OCI-LY3 (cell line): ENCODE results near the gene ST3GAL3.

Experiments used
- H2AFZ ChIP-seq: fragments of 200-600, 300-600 bp; shearing (Covaris generic); 2 replicates; pipeline ENCODE4 v1.6.0; 2014; ENCODE audit warnings: antibody characterized with exemption, low read depth, low read length
- H3K27ac ChIP-seq: fragments of 200-600, 300-600 bp; sonication (generic); 2 replicates; pipeline ENCODE4 v1.5.1; 2014; ENCODE audit warnings: mild to moderate bottlenecking, low read length, moderate library complexity, mixed read lengths
- H3K27me3 ChIP-seq: fragments of 200-600, 300-600 bp; sonication (generic); 2 replicates; pipeline ENCODE4 v1.6.1; 2014; ENCODE audit warnings: low read depth, low read length, mixed read lengths
- H3K36me3 ChIP-seq: fragments of 200-600, 300-600 bp; sonication (generic); replicated peaks from 2 replicates; pipeline ENCODE3; 2014; ENCODE audit warnings: low read depth, low read length, mixed read lengths
- H3K4me1 ChIP-seq: fragments of 300-600, 200-600 bp; sonication (generic); 2 replicates; pipeline ENCODE4 v1.6.1; 2014; ENCODE audit warnings: low read length, mixed read lengths
- H3K4me2 ChIP-seq: fragments of 200-600, 300-600 bp; sonication (generic); 2 replicates; pipeline ENCODE4 v1.6.1; 2014; ENCODE audit warnings: low read length, mixed read lengths
- H3K4me3 ChIP-seq: fragments of 300-600, 200-600 bp; sonication (generic); 2 replicates; pipeline ENCODE4 v1.5.1; 2014; ENCODE audit warnings: antibody characterized with exemption, mild to moderate bottlenecking, low read length, moderate library complexity
- H3K79me2 ChIP-seq: fragments of 300-600, 200-600 bp; shearing (Covaris generic); 2 replicates; pipeline ENCODE4 v1.6.1; 2014; ENCODE audit warnings: mild to moderate bottlenecking, low read length, mixed read lengths
- H3K9ac ChIP-seq: fragments of 300-600, 200-600 bp; shearing (Covaris generic); 2 replicates; pipeline ENCODE4 v1.6.0; 2014; ENCODE audit warnings: mild to moderate bottlenecking, low read length, moderate library complexity
- H3K9me3 ChIP-seq: fragments of 200-600, 300-600 bp; shearing (Covaris generic); 2 replicates; pipeline ENCODE4 v1.6.1; 2014; ENCODE audit warnings: low read length, mixed read lengths; ENCODE audit not compliant: insufficient read depth
- H4K20me1 ChIP-seq: fragments of 200-600, 300-600 bp; sonication (generic); 2 replicates; pipeline ENCODE4 v1.6.1; 2016; ENCODE audit warnings: low read length, mixed read lengths; ENCODE audit not compliant: insufficient read depth
- EZH2phosphoT487 ChIP-seq: fragments of 200-600 bp; shearing (Covaris generic); IDR thresholded peaks from 2 replicates; pipeline ENCODE4 v1.6.1; 2018; ENCODE audit warnings: antibody characterized with exemption, mixed run types, low read depth
- TF ChIP-seq, protein P1 (sequence below): fragments of 200-600, 300-600 bp; sonication (generic); IDR thresholded peaks from 2 replicates; pipeline ENCODE4 v1.5.1; 2014; ENCODE audit warnings: antibody characterized with exemption, low read length, low read depth

The ST3GAL3 gene

GRCh38 chr1:43743206-43743605 is 35.9 kb downstream of the ST3GAL3 start:
- Histone ChIP-seq H3K9ac (no peak overlapping the region), H3K79me2 (no peaks in the 10 kb centered on the region), H3K9me3 (no peaks in the 10 kb centered on the region), H3K27me3 (no peaks in the 10 kb centered on the region), H3K4me3 (no peak overlapping the region), H2AFZ (no peak overlapping the region), H3K27ac (no peak overlapping the region), H4K20me1 (no peaks in the 10 kb centered on the region), H3K4me2 (no peak overlapping the region), H3K4me1 (peaks cover 6% of the 10 kb centered on the region; the same call in 1 of the 2 replicates), H3K36me3 (no peaks in the 10 kb centered on the region)
- TF ChIP-seq, protein P1, sequence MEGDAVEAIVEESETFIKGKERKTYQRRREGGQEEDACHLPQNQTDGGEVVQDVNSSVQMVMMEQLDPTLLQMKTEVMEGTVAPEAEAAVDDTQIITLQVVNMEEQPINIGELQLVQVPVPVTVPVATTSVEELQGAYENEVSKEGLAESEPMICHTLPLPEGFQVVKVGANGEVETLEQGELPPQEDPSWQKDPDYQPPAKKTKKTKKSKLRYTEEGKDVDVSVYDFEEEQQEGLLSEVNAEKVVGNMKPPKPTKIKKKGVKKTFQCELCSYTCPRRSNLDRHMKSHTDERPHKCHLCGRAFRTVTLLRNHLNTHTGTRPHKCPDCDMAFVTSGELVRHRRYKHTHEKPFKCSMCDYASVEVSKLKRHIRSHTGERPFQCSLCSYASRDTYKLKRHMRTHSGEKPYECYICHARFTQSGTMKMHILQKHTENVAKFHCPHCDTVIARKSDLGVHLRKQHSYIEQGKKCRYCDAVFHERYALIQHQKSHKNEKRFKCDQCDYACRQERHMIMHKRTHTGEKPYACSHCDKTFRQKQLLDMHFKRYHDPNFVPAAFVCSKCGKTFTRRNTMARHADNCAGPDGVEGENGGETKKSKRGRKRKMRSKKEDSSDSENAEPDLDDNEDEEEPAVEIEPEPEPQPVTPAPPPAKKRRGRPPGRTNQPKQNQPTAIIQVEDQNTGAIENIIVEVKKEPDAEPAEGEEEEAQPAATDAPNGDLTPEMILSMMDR: no peak
- no peak for TF ChIP-seq EZH2phosphoT487

- H3K4me1 ChIP-seq: no peaks in the 10 kb centered on the region
- no peak overlapping the region for H3K9ac ChIP-seq
- H4K20me1 ChIP-seq: no peaks in the 10 kb centered on the region
- no peaks in the 10 kb centered on the region for H3K9me3 ChIP-seq
- H3K4me2 ChIP-seq: no peak overlapping the region
- no peaks in the 10 kb centered on the region for H3K36me3 ChIP-seq
- H3K79me2 ChIP-seq: no peaks in the 10 kb centered on the region
- no peak overlapping the region for H2AFZ ChIP-seq
- TF ChIP-seq EZH2phosphoT487: no peak
- TF ChIP-seq, protein P1: no peak
- no peak overlapping the region for H3K27ac ChIP-seq
- no peak overlapping the region for H3K4me3 ChIP-seq
- H3K27me3 ChIP-seq: no peaks in the 10 kb centered on the region
These were observed 40.4 kb downstream of the ST3GAL3 start for GRCh38 chr1:43747736-43748135.

DNA sequence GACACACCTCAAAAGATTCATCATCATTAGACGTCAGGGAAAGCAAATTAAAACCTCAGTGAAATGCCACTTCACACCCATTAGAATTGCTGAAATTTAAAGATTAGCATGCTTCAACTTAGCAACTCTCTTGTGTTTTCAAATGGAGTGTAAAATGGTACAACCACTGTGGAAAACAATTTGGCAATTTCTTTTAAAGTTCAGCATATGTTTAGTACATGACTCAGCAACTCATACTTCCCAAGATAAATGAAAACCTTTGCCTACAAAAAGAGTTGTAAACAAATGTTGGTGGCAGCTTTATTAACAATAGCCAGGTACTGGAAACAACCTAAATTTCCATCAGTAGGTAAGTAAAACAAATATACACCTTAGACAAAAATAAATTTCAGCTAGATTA is 42.7 kb downstream of the ST3GAL3 start:
- H3K4me1 ChIP-seq: no peaks in the 10 kb centered on the region
- TF ChIP-seq, protein P1: no peak
- no peak for TF ChIP-seq EZH2phosphoT487
- no peak overlapping the region for H3K4me3 ChIP-seq
- H3K9me3 ChIP-seq: no peaks in the 10 kb centered on the region
- no peaks in the 10 kb centered on the region for H3K79me2 ChIP-seq
- H3K27me3 ChIP-seq: no peaks in the 10 kb centered on the region
- H3K9ac ChIP-seq: no peak overlapping the region
- no peak overlapping the region for H3K27ac ChIP-seq
- H3K4me2 ChIP-seq: no peak overlapping the region
- no peaks in the 10 kb centered on the region for H3K36me3 ChIP-seq
- H2AFZ ChIP-seq: no peak overlapping the region
- H4K20me1 ChIP-seq: no peaks in the 10 kb centered on the region

GRCh38 chr1:43753422-43753821 is 46.1 kb downstream of the ST3GAL3 start:
- Histone ChIP-seq H3K79me2 (no peaks in the 10 kb centered on the region), H3K4me2 (no peak overlapping the region), H4K20me1 (no peaks in the 10 kb centered on the region), H3K4me3 (no peak overlapping the region), H3K9me3 (no peaks in the 10 kb centered on the region), H3K4me1 (no peaks in the 10 kb centered on the region), H2AFZ (no peak overlapping the region), H3K36me3 (no peaks in the 10 kb centered on the region), H3K27ac (no peak overlapping the region), H3K27me3 (no peaks in the 10 kb centered on the region), H3K9ac (no peak overlapping the region)
- TF ChIP-seq, protein P1: no peak
- no peak for TF ChIP-seq EZH2phosphoT487
